Stimulated activated CD4-positive, alpha-beta T cell treated with anti-CD3 and anti-CD28 coated beads, Interleukin-1b, Interleukin-23, amount 100 ng/mL, for 48 hours (primary cell): Measurements from ENCODE around the gene FMN2.

Experiments used
- DNase-seq: peaks from one replicate; pipeline ENCODE4 v3.0.0-alpha.2; 2020

Gene FMN2

DNA sequence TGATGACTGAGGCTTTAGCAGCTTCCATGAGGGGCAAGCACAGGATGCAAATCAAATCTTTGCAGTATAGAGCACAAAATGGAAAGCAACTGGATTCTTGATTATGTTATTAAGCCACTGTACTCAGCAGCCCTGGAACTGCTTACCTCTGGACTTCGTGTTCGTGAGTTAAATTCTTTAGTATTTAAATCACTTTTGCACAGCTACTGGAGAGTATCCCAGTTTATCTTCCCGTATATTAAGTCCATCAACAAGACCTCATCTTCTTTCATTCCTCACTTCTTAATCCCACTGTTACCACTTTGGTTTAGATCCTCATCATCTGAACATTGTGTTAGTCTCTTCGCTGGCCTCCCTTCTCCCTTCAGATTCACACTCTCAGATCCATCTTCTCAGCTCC is 411.4 kb downstream of the FMN2 start:
- no peak for DNase-seq

DNA sequence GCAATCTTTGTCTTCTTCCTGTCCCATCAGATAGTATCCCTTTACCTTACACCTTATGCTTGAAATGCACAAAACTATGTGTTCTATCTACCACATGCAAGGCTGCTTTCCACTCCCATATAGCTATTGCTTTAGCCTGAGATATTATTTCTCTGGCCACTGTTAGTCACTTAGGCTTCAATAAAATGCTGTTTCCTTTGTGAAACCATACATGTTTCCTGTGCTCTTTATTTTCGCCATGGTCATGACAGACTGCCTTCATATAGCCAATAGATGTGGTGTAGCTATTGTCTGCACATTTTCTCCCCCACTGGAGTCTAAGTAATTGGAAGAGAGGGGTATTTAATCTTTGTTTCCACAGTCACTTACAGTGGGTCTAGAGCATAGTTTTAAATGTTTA is 411.9 kb downstream of the FMN2 start:
- DNase-seq, result no peak

DNA sequence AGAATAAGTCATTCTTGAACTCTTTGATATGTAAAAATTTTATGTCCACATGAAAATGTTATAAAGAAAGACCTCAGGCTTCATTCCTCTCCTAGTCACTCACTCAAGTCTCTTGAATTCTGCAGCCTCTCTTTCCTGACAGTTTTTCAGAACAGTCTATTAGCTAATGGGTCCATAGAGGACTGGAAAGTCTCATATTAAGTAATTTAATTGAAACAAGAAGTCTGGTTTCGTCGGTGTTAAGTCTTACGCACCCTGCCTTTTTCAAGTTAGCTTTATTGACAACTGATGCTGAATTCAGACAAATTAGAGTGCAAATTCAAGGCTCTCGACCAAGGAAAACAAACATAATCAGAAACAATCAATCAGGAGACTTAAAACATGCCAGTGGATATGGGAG is 414.5 kb downstream of the FMN2 start:
- no peak for DNase-seq

DNA sequence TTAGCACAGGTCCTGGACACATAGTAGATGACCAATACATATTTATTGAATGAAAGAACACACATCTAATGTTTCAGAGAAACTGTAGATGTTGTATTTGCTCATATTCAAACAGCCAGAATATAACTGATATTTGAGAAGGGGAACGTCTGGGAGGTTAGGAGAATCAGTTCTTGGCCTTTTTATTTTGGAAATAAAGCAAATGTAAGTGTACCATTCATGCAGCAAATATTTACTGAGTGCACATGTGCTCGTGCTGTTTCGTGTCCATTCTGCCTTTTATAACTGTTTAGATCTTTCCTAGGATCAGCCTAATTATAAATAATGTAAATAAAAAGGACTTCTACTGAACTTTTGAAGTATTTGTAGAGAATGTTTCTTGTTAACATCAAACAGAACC is 416.5 kb downstream of the FMN2 start:
- no peak for DNase-seq

DNA sequence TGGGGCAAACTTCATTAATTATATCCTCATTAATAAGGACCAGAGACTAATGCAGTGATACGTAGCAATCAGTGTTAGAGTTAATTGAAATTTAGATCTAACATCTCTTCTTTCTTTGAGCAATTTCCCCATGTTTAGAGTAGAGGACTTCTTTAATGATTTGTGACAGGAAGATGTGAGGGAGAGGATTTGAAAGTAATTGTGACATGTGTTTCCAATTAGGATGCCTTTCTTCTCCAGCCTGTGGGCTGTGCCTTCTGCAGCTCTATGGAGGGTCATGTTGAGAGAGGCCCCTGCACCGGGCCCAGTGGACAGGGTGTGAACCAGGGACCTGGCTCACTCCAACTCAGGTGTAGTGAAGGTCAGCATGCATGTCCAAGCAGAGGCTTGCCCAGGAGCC is 417.3 kb downstream of the FMN2 start:
- DNase-seq, result no peak

DNA sequence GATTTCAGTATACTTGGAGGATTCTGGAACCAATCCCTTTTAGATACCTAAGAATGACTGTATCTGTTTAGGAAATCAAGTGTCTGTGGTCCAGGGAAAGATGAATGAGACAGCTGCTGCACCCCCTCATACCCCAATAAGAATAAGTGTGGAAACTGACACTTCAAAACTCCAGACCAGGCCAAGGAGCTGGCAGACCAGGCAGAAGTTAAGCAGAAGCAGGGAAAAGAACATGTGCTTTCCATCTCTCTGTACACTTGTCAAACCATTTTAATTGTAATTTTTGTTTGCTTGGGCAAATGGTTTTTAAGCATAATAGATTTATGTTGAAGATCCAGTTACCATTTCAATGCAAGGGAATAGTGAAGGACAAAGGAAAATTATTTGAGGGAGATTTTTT is 420.1 kb downstream of the FMN2 start:
- no peak for DNase-seq

DNA sequence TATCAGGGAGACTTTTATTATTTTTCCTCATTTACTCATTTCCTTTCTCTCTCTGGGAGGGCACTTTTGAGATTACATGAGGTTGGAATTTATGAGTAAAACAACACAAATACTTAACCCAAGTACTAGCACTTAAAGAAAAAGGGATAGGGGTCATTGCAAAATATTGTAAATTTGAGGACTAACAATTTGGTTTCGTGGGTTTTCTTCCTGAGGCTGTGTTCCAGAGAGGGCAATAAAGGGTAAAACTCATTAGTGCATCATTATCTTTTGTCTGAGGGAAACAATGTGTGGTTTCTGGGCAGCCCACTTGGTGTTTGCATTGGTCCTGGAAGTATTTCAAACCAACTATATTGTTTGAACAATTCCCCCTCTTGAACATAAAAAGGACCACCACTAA is 423.8 kb downstream of the FMN2 start:
- DNase-seq, result no peak

DNA sequence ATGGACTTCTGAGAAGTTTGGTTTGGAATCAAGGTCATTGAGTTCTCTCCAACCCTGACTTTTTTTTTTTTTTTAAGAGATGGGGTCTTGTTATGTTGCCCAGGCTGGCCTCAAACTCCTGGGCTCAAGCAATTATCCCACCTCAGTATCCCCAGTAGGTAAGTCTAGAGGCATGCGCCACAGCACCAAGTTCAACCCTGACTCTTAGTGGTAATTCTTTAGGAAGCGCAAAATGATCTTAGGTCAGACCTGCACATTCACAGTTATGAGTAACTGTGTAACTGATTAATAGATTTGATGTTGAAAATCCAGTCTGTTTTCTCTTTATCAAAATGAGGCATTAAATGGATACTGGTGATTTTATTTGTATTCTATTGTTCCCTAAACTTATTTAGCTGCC is 424.4 kb downstream of the FMN2 start:
- no peak for DNase-seq

DNA sequence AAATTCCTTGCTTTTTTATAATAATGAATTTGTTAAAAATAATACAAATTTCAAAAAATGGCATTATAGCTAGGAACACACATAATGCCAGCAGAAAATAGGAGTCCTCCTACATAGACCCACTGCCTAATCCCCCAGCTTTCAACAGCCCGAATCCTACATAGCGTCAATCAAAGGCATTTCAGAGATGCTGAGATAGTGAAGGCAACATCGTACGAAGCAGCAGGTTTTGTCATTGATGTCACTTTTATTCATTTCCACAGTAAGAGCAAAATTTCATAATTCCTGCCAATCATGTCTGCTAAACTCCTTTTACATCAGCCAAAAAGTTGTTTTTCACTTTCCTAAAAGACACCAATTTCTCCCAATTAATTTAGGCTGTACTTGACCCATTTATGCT is 426.2 kb downstream of the FMN2 start:
- no peak for DNase-seq

DNA sequence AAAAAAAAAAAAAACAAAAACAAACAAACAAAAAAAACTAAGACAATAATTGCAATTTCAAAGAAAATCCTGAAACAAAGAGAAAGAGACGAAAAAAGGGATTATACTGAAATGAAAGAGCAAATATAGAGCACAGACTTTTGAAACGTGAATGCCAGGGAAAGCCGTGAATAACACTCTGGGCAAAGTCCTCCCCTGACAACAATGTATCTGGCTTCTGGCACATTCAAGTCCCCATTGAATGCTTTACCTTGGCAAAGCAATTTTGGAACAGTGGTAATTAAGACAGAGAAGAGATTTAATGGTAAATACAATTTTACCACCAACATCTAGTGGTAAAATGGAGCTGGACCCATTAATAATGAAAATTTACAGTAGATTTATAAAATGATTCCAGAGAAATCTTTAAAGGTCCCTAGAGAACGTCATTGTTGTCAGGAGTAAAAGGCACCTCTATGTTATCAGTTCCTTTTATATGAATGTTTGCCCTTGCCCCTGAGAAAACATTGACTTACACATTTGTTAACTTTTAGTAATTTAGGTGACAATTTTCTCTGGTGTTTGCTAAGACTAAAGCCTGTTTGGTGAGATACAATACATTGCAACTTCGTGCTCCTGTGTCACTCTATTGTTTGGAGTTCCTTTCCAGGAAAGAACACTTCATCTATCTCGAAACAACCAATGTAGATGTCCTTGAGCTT is 430.6 kb downstream of the FMN2 start:
- no peak for DNase-seq

DNA sequence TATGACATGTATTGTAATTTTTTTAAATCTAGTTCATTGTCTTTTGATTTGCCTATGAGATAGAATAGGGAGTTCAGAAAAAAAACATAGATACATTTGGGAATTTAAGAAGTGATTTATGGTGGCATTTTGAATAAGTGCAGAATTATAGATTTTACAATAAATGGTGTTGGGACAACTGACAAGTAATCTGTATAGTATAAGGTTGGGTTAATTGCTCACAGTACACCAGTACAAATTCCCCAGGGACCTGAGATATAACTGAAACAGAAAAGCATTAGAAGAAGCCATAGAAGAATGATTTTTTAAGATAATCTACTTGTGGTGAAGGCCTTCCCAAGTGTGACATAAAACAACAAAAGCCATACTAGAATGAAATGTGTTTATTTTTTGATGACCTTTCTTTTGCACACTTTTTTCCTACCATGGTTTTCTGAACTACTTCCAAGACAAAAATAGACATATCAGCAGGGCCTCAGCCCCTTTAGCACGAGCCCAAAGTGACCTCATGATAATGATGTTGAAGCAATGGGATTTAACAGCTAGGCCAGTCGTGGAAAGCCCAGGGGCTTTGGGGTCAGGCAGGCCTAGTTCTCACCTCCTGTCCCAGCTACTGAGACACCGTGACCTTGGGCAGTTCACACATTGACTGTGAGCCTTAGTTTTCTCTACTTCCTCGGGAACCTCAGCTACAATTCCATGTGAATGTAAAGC is 432.8 kb downstream of the FMN2 start:
- DNase-seq, result no peak
